Measurements from ENCODE around the gene PIAS4.
A peak's percentile ranks its signal among the peaks of the same experiment; 100 is the strongest.

PIAS4 gene

DNA sequence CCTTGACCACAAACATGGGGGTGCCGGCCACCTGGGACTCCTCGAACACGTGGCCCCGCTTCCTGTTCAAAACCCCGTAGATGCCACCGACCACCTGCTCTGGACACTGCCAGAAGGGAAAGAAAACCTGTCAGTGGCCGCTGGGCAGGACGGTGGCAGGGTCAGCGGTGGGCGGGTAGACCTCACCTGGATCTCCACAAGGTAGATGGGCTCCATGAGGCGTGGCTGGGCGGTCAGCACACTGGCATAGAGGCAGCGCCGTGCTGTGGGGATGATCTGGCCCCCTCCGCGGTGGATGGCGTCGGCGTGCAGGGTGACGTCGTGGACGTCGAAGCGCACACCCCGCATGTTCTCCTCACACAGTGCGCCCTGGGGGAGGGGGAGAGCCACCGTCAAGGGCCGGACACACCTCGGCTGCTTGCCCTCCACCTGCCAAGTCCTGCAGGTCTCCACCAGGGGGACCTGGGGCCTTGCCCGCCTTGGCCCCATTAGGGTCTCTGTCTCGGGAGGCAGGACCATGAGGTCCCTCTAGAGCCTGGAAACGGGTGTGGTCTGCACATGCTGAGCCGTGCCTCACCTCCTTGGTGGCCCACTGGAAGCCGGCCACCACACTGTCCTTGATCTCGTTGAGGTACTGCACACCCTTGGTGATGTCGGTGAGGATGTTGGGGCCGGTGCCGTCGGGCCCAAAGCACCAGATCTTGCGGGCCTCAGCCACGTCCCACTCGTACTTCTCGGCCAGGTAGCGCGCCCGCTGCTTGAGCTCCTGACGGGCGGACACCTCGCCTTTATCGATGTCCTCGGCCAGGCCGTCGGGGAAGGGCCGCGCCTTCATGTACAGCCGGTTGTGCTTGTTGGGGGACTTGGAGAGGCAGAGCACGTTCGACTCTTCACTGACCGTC lies 30.0 kb upstream of the PIAS4 start:
- DNase-seq (ENCODE audit: low spot score), result peak; percentile 47

DNA sequence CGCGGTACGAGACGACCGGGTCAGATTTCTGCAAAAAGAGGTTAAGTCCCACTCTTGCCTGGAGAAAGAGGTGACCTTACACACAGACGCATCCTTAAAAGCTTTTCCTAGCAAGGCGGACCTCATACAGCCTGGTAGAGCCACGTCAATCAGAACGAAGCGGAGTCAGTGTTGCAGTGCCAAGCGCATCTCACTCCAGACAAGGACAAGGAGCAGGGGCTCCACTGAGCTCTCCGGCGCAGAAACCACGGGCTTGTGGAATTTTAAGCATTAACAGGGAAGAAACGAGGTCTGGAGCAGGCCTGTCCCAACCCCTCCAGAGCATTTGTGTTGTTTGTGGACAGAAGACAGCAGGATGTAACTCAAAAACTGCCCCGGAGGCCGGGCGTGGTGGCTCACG lies 29.4 kb upstream of the PIAS4 start:
- DNase-seq (ENCODE audit: low spot score), result no peak

DNA sequence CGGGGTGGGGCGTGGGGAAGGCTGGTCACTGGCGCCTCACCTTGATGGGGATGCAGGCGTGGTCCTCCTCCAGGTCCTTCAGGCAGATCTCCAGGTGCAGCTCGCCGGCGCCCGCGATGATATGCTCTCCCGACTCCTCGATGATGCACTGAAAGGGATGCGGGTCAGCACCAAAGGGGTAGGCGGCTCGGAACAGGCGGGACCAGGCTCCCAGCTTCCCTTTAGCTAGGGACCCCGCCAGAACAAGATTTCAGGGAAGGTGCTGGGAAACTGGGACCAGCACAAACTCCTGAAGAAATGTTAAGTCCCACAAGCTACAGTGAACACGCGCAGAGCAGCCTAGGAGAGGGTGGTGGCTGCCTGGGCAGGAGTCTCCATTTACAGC lies 28.3 kb upstream of the PIAS4 start:
- DNase-seq (ENCODE audit: low spot score), result peak; percentile 11

DNA sequence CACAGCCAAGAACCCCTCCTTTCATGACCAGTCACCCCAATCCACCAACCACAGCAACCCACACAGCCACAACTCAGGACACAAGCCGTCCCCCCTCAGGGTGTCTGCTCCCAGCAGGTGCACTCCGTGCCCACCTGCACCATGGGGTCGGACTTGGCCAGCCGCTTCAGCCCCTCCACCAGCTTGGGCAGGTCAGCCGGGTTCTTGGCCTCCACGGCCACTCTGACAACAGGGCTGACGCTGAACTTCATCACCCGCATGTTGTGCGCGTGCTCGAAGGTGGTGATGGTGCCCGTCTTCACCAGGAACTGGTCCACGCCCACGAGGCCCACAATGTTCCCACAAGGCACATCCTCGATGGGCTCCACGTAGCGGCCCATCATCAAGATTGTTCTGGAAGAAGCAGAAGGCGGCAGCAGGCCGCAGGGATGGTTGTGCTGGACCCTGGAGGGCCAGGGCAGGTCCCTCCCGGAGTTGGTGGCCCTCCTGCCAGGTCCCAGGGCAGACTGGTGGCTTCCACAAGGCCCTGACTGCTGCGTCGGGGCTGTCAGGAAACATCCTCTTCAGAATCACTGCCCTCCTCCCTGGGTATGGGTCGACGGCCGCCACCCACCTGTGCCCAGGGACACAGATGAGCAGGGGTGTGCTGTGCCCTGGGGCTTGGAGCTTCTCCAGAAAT lies 27.7 kb upstream of the PIAS4 start:
- DNase-seq (ENCODE audit: low spot score), result peak; percentile 6

DNA sequence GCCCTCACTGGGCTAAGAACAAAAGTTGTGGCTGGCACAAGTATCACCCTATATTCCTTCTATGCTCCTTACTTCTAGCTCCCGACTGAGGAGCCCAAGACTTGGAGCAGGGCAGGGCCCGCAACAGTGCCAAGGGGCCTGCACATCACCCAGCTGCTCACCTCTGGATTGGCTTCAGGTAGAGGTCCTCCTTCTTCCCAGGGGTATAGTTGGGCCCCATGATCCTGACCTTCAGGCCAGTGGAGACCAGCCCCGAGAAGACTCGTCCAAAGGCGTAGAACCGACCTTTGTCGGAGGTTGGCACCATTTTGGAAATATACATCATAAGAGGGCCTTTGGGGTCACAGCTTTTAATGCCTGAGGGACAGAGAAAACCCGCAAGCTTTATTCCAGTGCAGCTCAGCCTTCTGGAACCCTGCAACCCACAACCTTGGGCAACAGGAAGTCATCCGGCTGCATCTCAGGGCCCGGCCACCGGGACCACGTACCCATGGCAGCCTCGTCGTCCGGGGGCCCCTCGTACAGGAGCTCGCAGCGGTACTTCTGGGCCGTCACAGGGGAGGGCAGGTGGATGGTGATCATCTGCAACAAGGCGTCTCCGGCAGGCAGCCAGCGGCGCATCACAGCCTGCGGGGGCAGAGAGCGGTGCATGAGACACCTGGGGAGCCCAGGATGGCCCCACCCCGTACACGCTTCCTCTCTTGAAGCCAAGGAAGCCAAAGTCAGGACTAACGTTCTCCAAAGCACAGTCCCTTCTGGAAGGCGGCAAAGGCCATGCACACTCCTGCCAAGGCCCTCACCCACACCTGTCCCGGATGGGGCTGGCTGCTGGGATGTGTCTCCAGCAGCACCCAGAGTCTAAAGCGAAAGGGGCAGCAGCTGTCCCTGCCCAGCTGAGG lies 26.9 kb upstream of the PIAS4 start:
- peak; percentile 4 for DNase-seq (ENCODE audit: low spot score)

DNA sequence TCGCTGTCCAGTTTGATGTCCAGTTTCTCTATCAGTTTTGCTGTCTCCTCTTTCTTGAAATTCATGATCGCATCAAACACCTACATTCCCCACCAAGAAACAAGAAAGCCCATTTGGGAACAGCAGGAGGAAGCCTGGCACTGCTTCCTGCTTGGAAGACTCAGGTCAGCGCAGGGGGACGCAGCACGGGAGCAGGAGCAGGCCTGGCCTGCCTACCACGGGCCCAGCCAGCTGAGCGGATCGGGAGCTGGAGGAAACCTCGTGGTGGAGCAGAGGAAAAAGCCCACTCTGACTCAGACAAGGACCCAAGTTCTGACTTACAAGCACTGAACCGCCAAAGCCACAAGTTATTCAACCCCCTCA lies 26.2 kb upstream of the PIAS4 start:
- no peak for DNase-seq (ENCODE audit: low spot score)

DNA sequence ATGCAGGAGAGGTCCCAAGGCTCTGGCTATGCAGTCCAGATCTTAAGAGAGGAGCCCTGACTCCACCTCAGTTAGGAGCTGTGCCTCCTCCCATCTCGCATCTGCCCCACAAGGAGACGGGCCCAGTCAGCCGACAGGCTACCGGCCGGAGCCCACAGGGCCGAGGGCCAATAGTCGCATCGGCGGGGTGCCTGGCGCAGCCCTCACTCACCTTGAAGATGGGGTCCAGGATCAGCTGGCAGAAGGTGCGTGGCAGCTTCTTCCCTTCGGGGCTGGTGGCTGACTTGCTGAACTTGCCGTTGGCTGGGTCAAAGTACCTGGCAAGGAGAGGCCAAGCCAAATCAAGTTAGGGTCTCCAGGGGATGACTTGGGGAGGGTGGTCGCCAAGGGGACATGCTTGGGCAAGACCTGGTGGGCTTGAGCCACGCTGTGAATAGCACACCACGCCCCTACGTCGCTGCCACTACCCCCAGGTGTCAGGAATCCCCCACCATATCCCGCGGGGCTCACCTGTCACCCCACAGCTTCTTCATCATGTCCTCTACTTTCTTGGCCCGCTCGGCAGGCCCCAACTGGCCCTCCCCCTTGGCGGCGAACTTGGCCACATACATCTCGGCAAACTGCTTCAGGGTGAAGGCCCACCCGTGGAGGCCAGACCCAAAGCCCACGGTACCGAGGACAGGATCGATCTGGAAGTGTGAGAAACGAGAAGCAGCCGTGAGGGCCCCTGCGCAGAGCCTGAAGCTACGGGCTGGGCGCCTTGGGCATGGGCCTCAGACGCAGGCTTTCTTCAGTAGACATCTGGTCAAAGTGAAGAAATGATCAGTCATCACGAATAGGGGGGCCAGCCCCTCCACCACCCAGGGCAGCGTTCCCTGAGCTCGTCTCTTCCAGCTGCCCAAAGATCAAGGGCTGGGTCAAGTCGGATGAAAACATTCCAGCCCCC lies 25.5 kb upstream of the PIAS4 start:
- no peak for DNase-seq (ENCODE audit: low spot score)

DNA sequence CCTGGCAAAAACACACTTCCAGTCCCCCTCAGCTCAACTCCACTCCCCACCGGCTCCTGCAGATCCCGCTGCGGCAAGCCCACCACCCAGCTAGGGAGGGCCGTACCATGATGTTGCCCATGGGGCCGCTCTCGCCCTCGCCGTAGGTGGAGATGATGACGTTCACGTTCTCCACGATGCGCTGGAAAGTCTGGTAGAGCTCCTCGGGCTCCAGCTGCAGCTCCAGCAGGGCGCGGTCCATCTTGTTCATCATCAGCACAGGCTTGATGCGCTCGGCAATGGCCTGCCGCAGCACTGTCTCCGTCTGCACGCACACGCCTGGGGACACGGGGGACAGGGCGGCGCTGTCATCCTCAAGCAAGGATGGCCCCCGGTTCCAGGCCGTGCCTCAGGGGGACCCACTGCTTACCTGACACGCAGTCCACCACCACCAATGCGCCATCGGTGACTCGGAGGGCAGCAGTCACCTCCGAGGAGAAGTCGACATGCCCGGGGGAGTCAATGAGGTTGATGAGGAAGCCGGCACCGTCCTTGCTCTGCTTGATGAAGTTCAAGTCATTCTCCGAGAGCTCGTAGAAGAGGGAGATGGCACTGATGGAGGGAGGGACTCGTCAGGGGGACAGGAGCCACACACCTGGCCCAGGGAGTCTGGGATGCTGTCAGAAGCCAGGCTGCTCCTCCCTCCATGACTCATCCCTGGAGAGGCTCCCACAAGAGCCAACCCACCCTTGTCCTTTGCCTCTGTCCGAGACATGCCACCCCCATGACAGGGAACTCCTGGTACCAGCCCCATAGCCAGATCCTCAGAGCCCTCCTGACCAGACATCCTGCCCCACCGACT lies 24.6 kb upstream of the PIAS4 start:
- peak; percentile 5 for DNase-seq (ENCODE audit: low spot score)

DNA sequence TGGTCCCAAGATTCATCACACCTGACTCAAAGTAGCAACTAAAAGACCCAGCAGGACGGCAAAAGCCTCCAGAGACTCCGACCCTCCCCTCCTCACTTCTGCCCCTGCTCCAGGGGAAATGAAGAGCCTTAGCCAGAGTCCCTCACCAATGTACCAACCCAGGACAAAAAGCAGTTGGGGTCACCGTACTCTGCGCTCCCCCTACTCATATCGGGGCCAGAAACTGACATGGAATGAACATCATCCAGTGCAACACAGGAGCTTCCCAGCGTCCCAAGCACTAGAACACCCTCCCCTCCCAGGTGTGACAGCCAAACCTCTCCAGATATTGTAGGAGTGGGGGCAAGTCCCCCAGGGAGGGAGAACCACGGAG lies 24.0 kb upstream of the PIAS4 start:
- DNase-seq (ENCODE audit: low spot score), result no peak

DNA sequence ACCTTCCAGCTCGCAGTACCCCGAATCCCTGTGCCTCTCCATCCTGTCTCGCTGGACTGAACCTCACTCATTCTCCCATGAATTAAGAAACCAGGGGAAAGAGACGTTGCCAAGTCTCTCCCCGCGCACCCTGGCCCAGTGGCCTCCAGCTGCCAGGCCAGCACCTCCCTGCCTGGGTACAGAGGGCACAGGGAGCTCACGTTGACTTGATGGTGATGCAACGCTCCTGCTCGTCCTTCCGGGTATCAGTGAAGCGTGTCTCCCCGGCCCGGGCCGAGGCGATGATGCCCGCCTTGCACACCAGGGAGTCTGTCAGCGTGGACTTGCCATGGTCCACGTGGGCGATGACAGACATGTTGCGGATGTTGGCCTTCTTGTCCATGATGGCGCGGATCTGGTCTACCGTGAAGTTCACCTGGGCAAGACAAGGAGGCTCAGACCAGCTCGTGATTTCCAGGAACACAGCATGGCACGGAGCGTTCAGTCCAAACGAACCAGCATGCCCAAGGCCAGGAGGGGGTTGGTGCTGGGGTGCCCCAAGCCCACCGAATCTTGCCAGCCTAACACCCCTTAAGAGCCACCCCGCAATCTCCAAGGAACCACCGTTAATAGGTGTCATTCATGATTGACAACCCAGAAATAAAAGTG lies 23.5 kb upstream of the PIAS4 start:
- DNase-seq (ENCODE audit: low spot score), result no peak

DNA sequence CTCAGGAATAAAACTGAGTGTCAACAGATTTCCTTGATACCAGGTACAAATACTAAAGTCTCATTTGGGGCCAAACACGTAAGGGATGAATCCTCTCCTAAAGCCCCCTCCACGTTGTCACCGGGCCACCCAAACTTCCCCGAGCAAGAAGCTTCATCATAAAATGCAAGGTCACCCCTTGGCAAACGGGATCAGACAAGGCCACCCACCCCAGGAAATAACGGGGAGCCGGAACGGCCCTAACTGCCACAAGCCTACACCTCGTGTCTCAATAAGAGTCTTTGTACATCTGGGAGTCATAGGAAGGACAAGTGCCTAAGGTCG lies 23.0 kb upstream of the PIAS4 start:
- no peak for DNase-seq (ENCODE audit: low spot score)

DNA sequence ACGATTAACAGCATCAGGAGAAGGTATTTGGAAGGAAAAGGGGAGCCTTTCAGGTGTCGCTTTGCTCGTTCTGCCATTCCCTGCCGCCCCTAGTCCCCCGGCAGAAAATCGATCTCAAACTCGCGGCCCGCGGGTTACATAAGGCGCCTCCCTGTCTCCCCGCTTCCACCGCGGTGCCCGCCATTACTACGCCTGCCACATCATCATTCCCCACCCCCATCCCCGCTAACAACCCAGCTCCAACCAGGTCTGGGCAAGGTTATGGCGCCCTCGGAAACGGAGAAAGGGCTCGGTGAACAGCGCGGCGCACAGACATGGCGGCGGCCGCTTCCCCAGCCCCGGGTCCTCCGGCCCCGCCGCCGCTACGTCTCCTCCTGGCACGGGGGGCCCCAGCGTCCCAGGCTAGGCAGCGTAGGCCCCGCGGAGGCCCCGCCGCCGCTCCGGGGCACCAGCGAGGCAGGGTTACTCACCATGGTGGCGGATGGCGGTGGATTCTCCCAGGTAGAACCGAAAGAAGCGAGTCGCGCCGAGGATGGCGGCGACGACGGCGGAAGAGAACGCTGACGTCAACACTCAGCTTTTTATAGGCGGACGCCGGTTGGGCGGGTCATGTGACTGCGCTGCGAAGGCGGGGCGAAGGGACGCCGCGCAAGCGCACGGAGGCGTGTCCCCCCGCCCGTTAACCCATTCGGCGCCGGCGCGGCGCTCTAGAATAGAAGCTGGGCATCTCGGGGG lies 22.5 kb upstream of the PIAS4 start, which contains the start of gene EEF2:
Gene EEF2, minus strand, starts transcription at position 556 of the 735 bp plus-strand sequence. Its CDS starts 83 bp downstream, at position 473.
- peak; percentile 94 for DNase-seq (ENCODE audit: low spot score)

DNA sequence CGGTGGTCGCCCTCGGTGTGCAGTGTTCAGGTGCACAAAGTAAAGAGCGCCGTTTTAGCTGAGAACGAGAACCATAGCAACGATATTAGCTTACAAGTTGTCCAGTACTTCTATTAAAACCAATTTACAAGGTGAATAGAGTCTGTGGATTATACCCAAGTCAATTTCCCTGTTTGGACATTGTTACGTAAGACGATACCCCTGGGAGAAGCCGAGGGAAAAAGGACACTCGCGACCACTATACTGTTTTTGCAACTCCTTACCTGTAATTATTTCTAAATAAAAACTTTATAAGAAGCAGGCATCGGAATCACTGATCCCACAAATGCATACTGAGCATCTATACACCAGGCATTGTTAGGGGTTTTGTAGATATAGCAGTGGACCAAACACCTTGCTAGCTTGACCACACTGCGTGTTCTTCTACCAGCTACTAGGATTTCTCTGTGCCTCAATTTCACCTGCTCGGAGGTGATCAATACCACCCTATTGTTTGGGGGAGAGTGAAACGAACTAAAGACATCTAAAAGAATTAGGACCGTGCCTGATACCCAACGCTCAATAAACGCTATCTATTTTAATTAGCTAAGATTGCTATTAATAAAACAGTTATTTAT lies 21.8 kb upstream of the PIAS4 start:
- DNase-seq (ENCODE audit: low spot score), result no peak

DNA sequence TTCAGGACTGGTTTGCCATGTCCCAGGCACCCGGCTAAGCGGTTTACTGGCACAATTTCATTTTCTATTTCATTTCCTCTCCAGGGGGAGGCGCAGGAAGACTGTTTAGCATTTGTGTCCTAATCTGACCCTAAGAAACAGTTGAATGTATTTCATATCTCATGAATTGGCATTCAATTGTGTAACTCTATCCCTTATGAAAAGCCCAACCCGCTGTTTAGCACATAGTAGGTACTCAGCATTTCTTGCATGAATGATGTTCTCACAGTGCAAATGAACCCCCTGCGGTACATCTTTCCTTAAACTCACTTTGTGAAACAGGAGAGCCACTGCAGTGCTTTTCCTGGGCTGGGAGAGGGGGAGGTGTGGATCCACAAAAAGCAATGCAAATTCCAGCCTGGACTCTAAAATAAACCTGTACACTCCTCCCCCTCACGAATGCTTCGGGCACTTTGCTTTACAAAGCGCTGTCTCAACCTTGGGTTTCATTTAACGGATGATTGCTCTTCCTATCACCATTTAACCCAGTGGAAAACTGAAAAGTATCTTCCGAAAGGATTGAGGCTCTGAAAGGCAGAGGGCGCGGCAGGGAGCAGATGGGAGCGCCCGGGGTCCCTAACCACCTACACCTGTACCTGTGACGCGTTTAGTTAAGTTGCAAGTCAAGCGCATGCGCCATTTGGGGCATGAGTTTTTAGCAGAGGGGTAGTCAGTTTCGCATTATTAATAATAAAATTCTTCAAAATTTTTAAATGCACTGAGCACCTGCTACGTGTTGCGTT lies 21.1 kb upstream of the PIAS4 start:
- DNase-seq (ENCODE audit: low spot score), result peak; percentile 29

DNA sequence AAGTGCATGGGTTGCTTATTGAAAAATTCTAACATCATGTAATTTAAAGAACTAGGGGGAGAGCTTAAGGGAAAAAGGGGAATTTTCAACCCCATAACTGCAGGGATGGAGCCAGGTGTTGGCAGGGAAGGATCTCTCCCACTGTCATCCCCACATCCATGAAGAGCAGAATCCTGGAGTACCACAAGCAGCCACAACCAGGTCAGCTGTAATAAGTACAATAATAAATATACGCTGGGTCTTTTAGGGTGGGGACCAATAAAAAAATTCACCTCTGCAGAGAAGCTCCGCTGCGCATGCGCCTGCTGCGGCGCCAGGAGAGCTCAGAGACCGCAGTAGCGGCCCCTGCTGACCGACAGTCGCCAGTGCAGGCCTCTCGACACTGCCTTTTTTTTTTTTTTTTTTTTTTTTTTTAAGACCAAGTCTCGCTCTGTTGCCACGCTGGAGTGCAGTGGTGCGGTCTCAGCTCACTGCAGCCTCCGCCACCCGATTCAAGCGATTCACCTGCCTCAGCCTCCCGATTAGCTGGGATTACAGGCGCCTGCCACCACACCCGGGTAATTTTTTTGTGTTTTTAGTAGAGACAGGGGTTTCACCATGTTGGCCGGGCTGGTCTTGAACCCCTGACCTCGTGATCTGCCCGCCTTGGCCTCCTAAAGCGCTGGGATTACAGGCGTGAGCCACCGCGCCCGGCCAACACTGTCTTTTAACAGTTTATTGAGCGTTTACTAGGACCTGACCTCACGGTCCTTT lies 19.7 kb upstream of the PIAS4 start:
- peak; percentile 73 for DNase-seq (ENCODE audit: low spot score)

DNA sequence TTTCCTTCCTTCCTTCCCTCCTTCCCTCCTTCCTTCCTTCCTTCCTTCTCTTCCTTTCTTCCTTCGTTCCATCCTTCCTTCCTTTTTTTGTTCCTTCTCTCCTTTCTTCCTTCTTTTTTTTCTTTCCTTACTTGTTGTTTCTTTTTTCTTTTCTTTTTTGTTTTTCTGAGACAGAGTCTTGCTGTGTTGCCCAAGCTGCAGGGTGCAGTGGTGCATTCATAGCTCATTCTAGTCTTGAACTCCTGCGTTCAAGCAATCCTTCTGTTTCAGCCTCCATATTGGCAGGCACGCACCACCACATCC lies 16.8 kb upstream of the PIAS4 start:
- DNase-seq (ENCODE audit: low spot score), result no peak

DNA sequence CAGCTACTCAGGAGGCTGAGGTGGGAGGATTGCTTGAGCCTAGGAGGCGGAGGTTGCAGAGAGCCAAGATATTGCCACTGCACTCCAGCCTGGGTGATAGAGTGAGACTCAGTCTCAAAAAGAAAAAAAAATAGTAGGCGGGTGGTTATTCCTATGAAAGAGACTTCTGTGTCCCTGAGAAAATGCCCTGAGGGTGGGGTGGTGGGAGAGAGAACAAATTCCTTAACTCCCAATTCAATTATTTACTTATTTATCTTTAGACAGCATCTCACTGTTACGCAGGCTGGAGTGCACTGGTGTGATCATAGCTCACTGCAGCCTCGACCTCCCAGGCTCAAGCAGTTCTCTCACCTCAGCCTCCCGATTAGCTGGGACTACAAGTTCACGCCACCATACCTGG lies 11.9 kb upstream of the PIAS4 start:
- DNase-seq (ENCODE audit: low spot score), result no peak
